BJ (cell line): ENCODE results near the gene ZNF470. TPM values are rescaled to one million over a fixed set of nuclear protein-coding genes. Genes with fewer than 3 reads are reported as not detected.

Source experiments
- CTCF ChIA-PET: fragments of 350-600 bp; formaldehyde crosslinking; extraction: SDS; loops from one replicate; lab custom pipeline; 2021; ENCODE audit warnings: antibody characterized with exemption, inconsistent platforms; lab: Yijun Ruan, JAX
- POLR2A ChIA-PET: fragments of 300-600 bp; sonication (Branson Sonifier 250); formaldehyde crosslinking; extraction: SDS; loops from one replicate; lab custom pipeline; 2021; ENCODE audit warnings: antibody characterized with exemption; lab: Charles Lee
- DNase-seq: peaks from one replicate; pipeline ENCODE4 v3.0.0-alpha.2; 2011; ENCODE audit warnings: low read depth
- H3K27me3 ChIP-seq: 2 replicates; pipeline ENCODE4 v1.6.0; 2011; ENCODE audit warnings: low read length; ENCODE audit not compliant: control insufficient read depth, insufficient read depth
- H3K36me3 ChIP-seq: 2 replicates; pipeline ENCODE4 v1.5.1; 2011; ENCODE audit warnings: low read length; ENCODE audit not compliant: control insufficient read depth, insufficient read depth
- H3K4me3 ChIP-seq: 2 replicates; pipeline ENCODE4 v1.5.1; 2011; ENCODE audit warnings: low read depth, mild to moderate bottlenecking, control low read depth, low read length
- CTCF ChIP-seq: IDR thresholded peaks from 2 replicates; pipeline ENCODE4 v1.5.1; 2011; ENCODE audit warnings: low read depth, mild to moderate bottlenecking, control low read depth, inconsistent platforms, low read length, moderate library complexity; ENCODE audit not compliant: insufficient read depth
- polyA minus RNA-seq: library from RNA; depleted of rRNA, polyadenylated mRNA; stranded (reverse); fragments of >200 nt; gene quantifications from 2 replicates; pipeline ENCODE4 v1.2.3, GENCODE V29; 2011; rRNA and poly(A)+ RNA removed
- polyA plus RNA-seq: library from polyadenylated mRNA; depleted of rRNA; stranded (reverse); fragments of >200 nt; gene quantifications from 2 replicates; pipeline ENCODE4 v1.2.3, GENCODE V29; 2011; rRNA removed

ZNF470 gene
- polyA plus RNA-seq, result 1.7 and 2.7 TPM in 2 replicates
- 2.5 and 3.0 TPM in 2 replicates for polyA minus RNA-seq

DNA sequence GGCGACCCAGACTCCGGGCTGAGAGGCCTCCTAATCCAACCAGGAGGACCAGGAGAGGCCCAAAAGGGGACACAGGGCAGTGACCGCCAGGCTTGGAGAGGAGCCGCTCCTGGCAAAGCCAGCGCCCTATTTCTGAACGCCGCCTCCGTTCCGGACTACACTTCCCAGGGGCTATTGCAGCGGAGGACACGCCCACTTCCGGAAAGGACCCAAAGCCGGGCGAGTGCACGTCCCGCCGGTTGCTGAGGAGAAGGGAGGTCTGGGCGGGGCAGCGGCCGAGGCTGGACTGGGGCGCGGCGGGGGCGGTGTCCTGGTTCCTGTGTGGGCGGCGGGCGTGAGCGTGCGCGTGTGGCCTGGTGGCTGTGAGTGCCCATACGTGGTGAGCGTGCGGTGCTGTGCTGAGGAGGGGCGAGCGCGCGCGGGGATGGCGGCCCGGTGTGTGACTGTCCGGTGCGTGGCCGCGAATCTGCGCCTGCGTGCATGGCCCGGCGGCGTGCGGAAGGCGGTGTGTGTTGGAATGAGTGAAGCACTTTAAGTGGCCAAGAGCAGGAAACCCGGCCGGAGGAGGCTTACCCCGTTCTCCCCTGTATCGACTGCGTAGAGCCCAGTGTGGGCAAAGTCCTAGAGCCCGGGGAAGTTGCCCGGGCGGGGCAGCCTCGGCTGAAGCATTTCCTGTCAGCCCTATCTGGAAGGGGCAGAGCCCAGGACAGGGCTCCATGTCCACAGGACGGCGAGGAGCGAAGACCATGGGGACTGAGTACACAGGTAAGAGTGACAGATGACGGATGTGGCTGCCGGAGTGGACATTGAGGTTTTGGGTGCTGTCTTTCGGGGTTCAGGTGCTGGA, at the start of gene ZNF470:
TSS of gene ZNF470 (plus strand) at position 195 of the 847 bp plus-strand sequence. CDS start 2,844 bp downstream, outside the sequence.
- ChIA-PET CTCF (interaction anchor here (0.6 kb wide), 1 partner anchor 857 kb away, joined by 3 read pairs; no protein-coding TSS in a partner anchor), POLR2A (no interaction called here)
- Histone ChIP-seq H3K36me3 (peaks cover 6% of the 10 kb centered on the region), H3K4me3 (peak within 1 kb of the TSS; percentile 86), H3K27me3 (no peaks in the 10 kb centered on the region)
- peak; percentile 46 for DNase-seq
- TF ChIP-seq CTCF, result no peak

- ChIA-PET CTCF (no interaction called here), POLR2A (no interaction called here)
- no peak for DNase-seq
- Histone ChIP-seq H3K36me3 (no peaks in the 10 kb centered on the region), H3K4me3 (no peak overlapping the region), H3K27me3 (no peaks in the 10 kb centered on the region)
- no peak for TF ChIP-seq CTCF
These were observed 41.9 kb upstream of the ZNF470 start for GRCh38 chr19:56525214-56525860.

DNA sequence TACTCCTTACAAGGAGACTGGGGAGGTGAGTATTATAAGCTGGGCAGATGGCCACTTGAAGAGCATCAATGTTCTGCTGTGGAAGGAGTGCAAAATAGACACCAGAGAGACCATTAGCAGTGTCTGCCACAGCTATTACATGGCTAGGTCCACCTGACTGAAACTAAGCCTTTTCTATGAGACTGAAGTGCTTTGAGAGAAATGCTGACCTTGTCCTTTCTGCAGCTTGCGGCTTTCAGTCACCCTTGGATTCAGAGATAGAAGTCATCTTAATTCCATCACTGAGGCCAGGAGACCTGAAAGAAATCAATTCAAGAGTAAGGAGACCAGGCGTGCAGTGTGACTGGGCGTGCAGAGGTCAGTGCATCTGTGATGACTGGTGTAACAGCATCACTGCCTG, 29.8 kb upstream of the ZNF470 start:
- no peak for DNase-seq
- no peak for TF ChIP-seq CTCF
- POLR2A ChIA-PET, result no interaction called here
- H3K27me3 ChIP-seq, result no peaks in the 10 kb centered on the region
- CTCF ChIA-PET, result no interaction called here
- H3K4me3 ChIP-seq, result no peak overlapping the region
- H3K36me3 ChIP-seq, result no peaks in the 10 kb centered on the region; the same call in 1 of the 2 replicates

GRCh38 chr19:56538254-56538760, 29.0 kb upstream of the ZNF470 start:
- Histone ChIP-seq H3K36me3 (no peaks in the 10 kb centered on the region; the same call in 1 of the 2 replicates), H3K4me3 (peak overlapping the region; percentile 86), H3K27me3 (no peaks in the 10 kb centered on the region)
- TF ChIP-seq CTCF, result no peak
- CTCF ChIA-PET, result no interaction called here
- POLR2A ChIA-PET, result no interaction called here
- DNase-seq, result peak; percentile 31

DNA sequence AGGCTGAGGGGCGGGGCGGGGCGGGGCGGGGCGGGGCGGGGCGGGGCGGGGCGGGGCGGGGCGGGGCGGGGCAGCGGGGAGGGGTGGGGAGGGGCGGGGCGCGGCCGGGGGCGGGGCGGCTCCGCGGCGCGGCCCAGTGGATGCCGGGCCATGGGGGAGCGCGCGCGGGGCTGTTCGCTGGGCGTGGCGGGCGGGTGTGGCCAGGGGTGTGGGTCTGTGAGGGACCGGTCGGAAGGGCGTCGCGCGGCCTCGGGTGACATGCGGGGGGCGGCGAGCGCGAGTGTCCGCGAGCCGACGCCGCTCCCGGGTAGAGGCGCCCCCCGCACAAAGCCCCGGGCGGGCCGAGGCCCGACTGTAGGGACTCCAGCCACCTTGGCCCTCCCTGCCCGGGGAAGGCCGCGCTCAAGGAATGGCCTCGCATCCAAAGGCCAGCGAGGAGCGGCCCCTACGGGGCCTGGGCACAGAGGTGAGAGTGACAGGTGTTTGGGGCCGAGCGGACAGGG, 28.5 kb upstream of the ZNF470 start, which contains the start of gene ZFP28:
TSS of gene ZFP28 (plus strand) at position 188 of the 503 bp plus-strand sequence. CDS start at position 259, 71 bp downstream.
- DNase-seq, result no peak
- no peaks in the 10 kb centered on the region; the same call in 1 of the 2 replicates for H3K36me3 ChIP-seq
- no peaks in the 10 kb centered on the region for H3K27me3 ChIP-seq
- POLR2A ChIA-PET, result interaction anchor here (0.7 kb wide), 1 partner anchor 62 kb away, joined by 15 read pairs; the partner anchor contains the start of gene ZNF667
- H3K4me3 ChIP-seq, result peak within 1 kb of the TSS; percentile 86
- no peak for TF ChIP-seq CTCF
- CTCF ChIA-PET, result no interaction called here
